HepG2 (cell line): ENCODE measurements around the gene TPX2. TPM values are rescaled to one million over a fixed set of nuclear protein-coding genes. Genes with fewer than 3 reads are reported as not detected.

Source experiments
- AKAP8 ChIP-seq: sonication (generic); formaldehyde crosslinking; IDR thresholded peaks from 2 replicates; pipeline ENCODE4 v1.5.1; 2020; ENCODE audit warnings: mild to moderate bottlenecking, missing genetic modification reagents
- FLYWCH1 ChIP-seq: sonication (generic); formaldehyde crosslinking; IDR thresholded peaks from 2 replicates; pipeline ENCODE4 v1.8.1; 2023; ENCODE audit warnings: mild to moderate bottlenecking, missing genetic modification reagents
- FOXO1 ChIP-seq: sonication (generic); formaldehyde crosslinking; IDR thresholded peaks from 2 replicates; pipeline ENCODE4 v1.4.0; 2020; ENCODE audit warnings: missing genetic modification reagents
- LCORL ChIP-seq, 2 experiments: fragments of 450-650 bp in 1 of 2; sonication (generic) in 1 of 2; formaldehyde crosslinking in 1 of 2; IDR thresholded peaks; 2 replicates each; pipeline versions ENCODE4 v1.5.0 to v1.6.1; 2017 to 2020; ENCODE audit warnings: antibody characterized with exemption in 1 of 2, missing genetic modification reagents in 1 of 2
- NCOA2 ChIP-seq: sonication (generic); formaldehyde crosslinking; IDR thresholded peaks from 2 replicates; pipeline ENCODE4 v1.8.0; 2022; ENCODE audit warnings: inconsistent platforms
- ZBTB20 ChIP-seq: sonication (generic); formaldehyde crosslinking; IDR thresholded peaks from 2 replicates; pipeline ENCODE4 v1.8.1; 2023; ENCODE audit warnings: missing genetic modification reagents, low read depth, mild to moderate bottlenecking, borderline replicate concordance
- ZBTB40 ChIP-seq, 2 experiments: fragments of 450-650 bp in 1 of 2; sonication (generic) in 1 of 2; formaldehyde crosslinking in 1 of 2; IDR thresholded peaks; 2 replicates each; pipeline versions ENCODE4 v1.6.1 to v1.8.0; 2016 to 2022; ENCODE audit warnings: antibody characterized with exemption in 1 of 2, mild to moderate bottlenecking in 1 of 2, missing genetic modification reagents in 1 of 2
- ZBTB7B ChIP-seq: sonication (generic); formaldehyde crosslinking; IDR thresholded peaks from 2 replicates; pipeline ENCODE4 v1.4.0; 2020; ENCODE audit warnings: missing genetic modification reagents
- ZFX ChIP-seq: sonication (generic); formaldehyde crosslinking; IDR thresholded peaks from 2 replicates; pipeline ENCODE4 v1.4.0; 2020; ENCODE audit warnings: mild to moderate bottlenecking, low read depth, missing genetic modification reagents, moderate library complexity
- polyA plus RNA-seq, 8 experiments: library from polyadenylated mRNA; depleted of rRNA in 3 of 8; stranded (reverse) in 7 of 8; unstranded in 1 of 8; fragments of >200 nt; fragmentation: Illumina TruSeq in 4 of 8; extraction: Trizol in 4 of 8; gene quantifications; 2 replicates each; pipeline versions ENCODE4 v1.2.1 to v1.2.3, GENCODE V29; 2011 to 2016; ENCODE audit warnings: low read depth in 4 of 8, missing spikeins in 1 of 8, mixed read lengths in 1 of 8; ENCODE audit not compliant: insufficient read depth in 1 of 8
- total RNA-seq, 5 experiments: library from RNA; depleted of rRNA; stranded (reverse); fragments of >200 nt; fragmentation: Illumina TruSeq; extraction: Trizol; gene quantifications; 2 replicates each; pipeline ENCODE4 v1.2.3, GENCODE V29; 2016; ENCODE audit warnings: low read depth in 1 of 5
- TF ChIP-seq, protein P1 (sequence below): sonication (generic); formaldehyde crosslinking; IDR thresholded peaks from 2 replicates; pipeline ENCODE4 v1.5.0; 2020; ENCODE audit warnings: mild to moderate bottlenecking, missing genetic modification reagents, borderline replicate concordance

The TPX2 gene
- total and polyA plus RNA-seq, 2 of the 13 experiments (the other 11 are each of a cell fraction or from before 2014, with no cell fraction given) = 34.3 to 124 TPM

GRCh38 chr20:31835977-31836852 lies 97.1 kb downstream of the TPX2 start (continued):
- TF ChIP-seq ZBTB40 (IDR thresholded peaks at IDR 0.05) (no peak), ZBTB40 (CRISPR knock-in tag; IDR thresholded peaks at IDR 0.05) (0 out of 2 replicates have a peak, but pooled peaks have one; percentile 40), AKAP8 (CRISPR knock-in tag) (no peak), LCORL (IDR thresholded peaks at IDR 0.05) (no peak), LCORL (CRISPR knock-in tag; IDR thresholded peaks at IDR 0.05) (no peak), FLYWCH1 (CRISPR knock-in tag) (no peak), ZFX (0 out of 2 replicates have a peak, but pooled peaks have one; percentile 47), ZBTB7B (0 out of 2 replicates have a peak, but pooled peaks have one; percentile 65), ZBTB20 (CRISPR knock-in tag) (no peak), NCOA2 (CRISPR knock-in tag) (no peak), FOXO1 (CRISPR knock-in tag) (no peak; the same call in 1 of the 2 replicates)
- TF ChIP-seq, protein P1, sequence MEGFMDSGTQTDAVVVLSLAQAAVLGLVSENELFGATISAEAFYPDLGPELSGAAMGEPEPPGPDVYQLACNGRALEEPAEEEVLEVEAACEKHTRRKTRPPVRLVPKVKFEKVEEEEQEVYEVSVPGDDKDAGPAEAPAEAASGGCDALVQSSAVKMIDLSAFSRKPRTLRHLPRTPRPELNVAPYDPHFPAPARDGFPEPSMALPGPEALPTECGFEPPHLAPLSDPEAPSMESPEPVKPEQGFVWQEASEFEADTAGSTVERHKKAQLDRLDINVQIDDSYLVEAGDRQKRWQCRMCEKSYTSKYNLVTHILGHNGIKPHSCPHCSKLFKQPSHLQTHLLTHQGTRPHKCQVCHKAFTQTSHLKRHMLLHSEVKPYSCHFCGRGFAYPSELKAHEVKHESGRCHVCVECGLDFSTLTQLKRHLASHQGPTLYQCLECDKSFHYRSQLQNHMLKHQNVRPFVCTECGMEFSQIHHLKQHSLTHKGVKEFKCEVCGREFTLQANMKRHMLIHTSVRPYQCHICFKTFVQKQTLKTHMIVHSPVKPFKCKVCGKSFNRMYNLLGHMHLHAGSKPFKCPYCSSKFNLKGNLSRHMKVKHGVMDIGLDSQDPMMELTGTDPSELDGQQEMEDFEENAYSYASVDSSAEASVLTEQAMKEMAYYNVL (CRISPR knock-in tag) = no peak
